PFSK-1 (cell line): ENCODE data around the gene XRCC4.

Experiments used
- FOXP2 ChIP-seq: optimal IDR thresholded peaks from 2 replicates; pipeline ENCODE3; 2011; ENCODE audit warnings: borderline replicate concordance, control low read depth, inconsistent platforms; ENCODE audit not compliant: insufficient read depth; ENCODE audit errors: extremely low read length, extremely low read depth
- POLR2AphosphoS5 ChIP-seq: IDR thresholded peaks from 2 replicates; pipeline ENCODE4 v1.6.1; 2012; ENCODE audit warnings: low read depth, mild to moderate bottlenecking, control low read depth, low read length, moderate library complexity
- REST ChIP-seq, 2 experiments: IDR thresholded peaks; 2 replicates each; pipeline versions ENCODE4 v1.6.1 to v1.8.0; 2011 to 2012; ENCODE audit warnings: low read depth in 2 of 2, low read length in 2 of 2, control low read depth in 1 of 2, inconsistent platforms in 1 of 2, mild to moderate bottlenecking in 1 of 2, moderate library complexity in 1 of 2; ENCODE audit not compliant: insufficient read depth in 1 of 2
- SIN3A ChIP-seq: IDR thresholded peaks from 2 replicates; pipeline ENCODE4 v1.6.1; 2012; ENCODE audit warnings: mild to moderate bottlenecking, low read length, moderate library complexity, borderline replicate concordance; ENCODE audit not compliant: insufficient read depth
- TAF1 ChIP-seq: IDR thresholded peaks from 2 replicates; pipeline ENCODE4 v1.6.1; 2012; ENCODE audit warnings: low read length, control low read depth, borderline replicate concordance; ENCODE audit not compliant: insufficient read depth

The XRCC4 gene

GRCh38 chr5:83197326-83197967 is 120.1 kb downstream of the XRCC4 start:
- no peak for TF ChIP-seq POLR2AphosphoS5
- TF ChIP-seq SIN3A: no peak
- TF ChIP-seq TAF1: no peak
- TF ChIP-seq REST (IDR thresholded peaks at IDR 0.05; ENCODE audit: insufficient read depth in 1 of 2, low read depth in 2 of 2, low read length in 2 of 2): no peak
- no peak for TF ChIP-seq FOXP2

- TF ChIP-seq SIN3A: no peak
- no peak for TF ChIP-seq FOXP2
- no peak for TF ChIP-seq TAF1
- no peak for TF ChIP-seq REST (IDR thresholded peaks at IDR 0.05; ENCODE audit: insufficient read depth in 1 of 2, low read depth in 2 of 2, low read length in 2 of 2)
- no peak for TF ChIP-seq POLR2AphosphoS5
Observed at GRCh38 chr5:83199126-83199525, 121.8 kb downstream of the XRCC4 start.

GRCh38 chr5:83204651-83205050 is 127.3 kb downstream of the XRCC4 start:
- TF ChIP-seq FOXP2 (no peak), POLR2AphosphoS5 (no peak), SIN3A (no peak), TAF1 (no peak), REST (IDR thresholded peaks at IDR 0.05; ENCODE audit: insufficient read depth in 1 of 2, low read depth in 2 of 2, low read length in 2 of 2) (no peak)

- TF ChIP-seq REST (IDR thresholded peaks at IDR 0.05; ENCODE audit: insufficient read depth in 1 of 2, low read depth in 2 of 2, low read length in 2 of 2) (no peak), TAF1 (no peak), FOXP2 (no peak), SIN3A (no peak), POLR2AphosphoS5 (no peak)
Observed at GRCh38 chr5:83209963-83210362, 132.6 kb downstream of the XRCC4 start.
